Osteocyte (in vitro differentiated cells): ENCODE results near the gene CALM1. TPM values are rescaled to one million over a fixed set of nuclear protein-coding genes. Genes with fewer than 3 reads are reported as not detected.

Experiments used
- DNase-seq: peaks from one replicate; pipeline ENCODE4 v3.0.0; 2021; ENCODE audit warnings: mixed read lengths; ENCODE audit not compliant: unreplicated experiment; ENCODE audit errors: extremely low spot score
- H3K27ac Mint-ChIP-seq: one replicate; pipeline ENCODE4 v1.8.0; 2021; ENCODE audit warnings: mild to moderate bottlenecking, mixed read lengths; ENCODE audit not compliant: unreplicated experiment
- H3K27me3 Mint-ChIP-seq: one replicate; pipeline ENCODE4 v1.8.0; 2021; ENCODE audit warnings: mixed read lengths; ENCODE audit not compliant: unreplicated experiment
- H3K36me3 Mint-ChIP-seq: one replicate; pipeline ENCODE4 v1.8.0; 2021; ENCODE audit warnings: mixed read lengths; ENCODE audit not compliant: unreplicated experiment
- H3K4me1 Mint-ChIP-seq: one replicate; pipeline ENCODE4 v1.8.0; 2021; ENCODE audit warnings: mixed read lengths; ENCODE audit not compliant: unreplicated experiment
- H3K4me3 Mint-ChIP-seq: one replicate; pipeline ENCODE4 v1.8.0; 2021; ENCODE audit warnings: mild to moderate bottlenecking, moderate library complexity, mixed read lengths; ENCODE audit not compliant: unreplicated experiment
- H3K9me3 Mint-ChIP-seq: one replicate; pipeline ENCODE4 v1.8.0; 2021; ENCODE audit warnings: mixed read lengths; ENCODE audit not compliant: unreplicated experiment
- CTCF ChIP-seq: fragments of 200-600 bp; sonication (generic); IDR thresholded peaks from 2 replicates; pipeline ENCODE4 v1.5.0; 2021; ENCODE audit warnings: antibody characterized with exemption, mild to moderate bottlenecking, moderate library complexity
- long read RNA-seq: library from polyadenylated mRNA; unstranded; transcript quantifications from one replicate; pipeline ENCODE4 v2.0.0, GENCODE V29; 2021
- total RNA-seq: library from RNA; stranded (reverse); gene quantifications from 2 replicates; pipeline ENCODE4 v1.2.1, GENCODE V29; 2021

Gene CALM1
- 184 and 199 TPM in 2 replicates for total RNA-seq
- long read RNA-seq, full-length matches to known transcripts, result 582 of 637 reads
- long read RNA-seq, partial matches to known transcripts, result 1 of 637 reads
- long read RNA-seq, other reads (novel, unspliced or antisense), result 54 of 637 reads

GRCh38 chr14:90396341-90397339 lies at the start of gene CALM1:
Gene CALM1, plus strand, starts transcription at chr14:90397029. Its CDS starts 202 bp downstream, at chr14:90397231.
- Mint-ChIP-seq H3K27ac (peak within 1 kb of the TSS; percentile 67), H3K4me1 (peaks cover 29% of the 10 kb centered on the region), H3K9me3 (no peaks in the 10 kb centered on the region), H3K4me3 (peak within 1 kb of the TSS; percentile 87), H3K27me3 (no peaks in the 10 kb centered on the region), H3K36me3 (peaks cover 12% of the 10 kb centered on the region)
- DNase-seq, result peak; percentile 98
- no peak for TF ChIP-seq CTCF

GRCh38 chr14:90348270-90348669 lies 48.6 kb upstream of the CALM1 start:
- DNase-seq, result no peak
- H3K27me3 Mint-ChIP-seq, result peaks cover 14% of the 10 kb centered on the region
- H3K4me3 Mint-ChIP-seq, result no peak overlapping the region
- H3K27ac Mint-ChIP-seq, result no peak overlapping the region
- H3K4me1 Mint-ChIP-seq, result no peaks in the 10 kb centered on the region
- no peak for TF ChIP-seq CTCF
- no peaks in the 10 kb centered on the region for H3K9me3 Mint-ChIP-seq
- H3K36me3 Mint-ChIP-seq, result no peaks in the 10 kb centered on the region

GRCh38 chr14:90349739-90350138 lies 47.1 kb upstream of the CALM1 start:
- no peak for TF ChIP-seq CTCF
- DNase-seq, result no peak
- Mint-ChIP-seq H3K36me3 (no peaks in the 10 kb centered on the region), H3K4me1 (no peaks in the 10 kb centered on the region), H3K9me3 (no peaks in the 10 kb centered on the region), H3K27ac (no peak overlapping the region), H3K27me3 (peaks cover 7% of the 10 kb centered on the region), H3K4me3 (no peak overlapping the region)

GRCh38 chr14:90354551-90355298 lies 42.1 kb upstream of the CALM1 start:
- Mint-ChIP-seq H3K36me3 (no peaks in the 10 kb centered on the region), H3K4me1 (no peaks in the 10 kb centered on the region), H3K27me3 (peaks cover 12% of the 10 kb centered on the region), H3K9me3 (no peaks in the 10 kb centered on the region), H3K4me3 (no peak overlapping the region), H3K27ac (no peak overlapping the region)
- no peak for DNase-seq
- no peak for TF ChIP-seq CTCF
